ENCODE results near the gene SLC4A2. TPM values are rescaled to one million over a fixed set of nuclear protein-coding genes. Genes with fewer than 3 reads are reported as not detected.

SLC4A2 gene
- total RNA-seq, 1 experiment from 2014 or later: 164 TPM

DNA sequence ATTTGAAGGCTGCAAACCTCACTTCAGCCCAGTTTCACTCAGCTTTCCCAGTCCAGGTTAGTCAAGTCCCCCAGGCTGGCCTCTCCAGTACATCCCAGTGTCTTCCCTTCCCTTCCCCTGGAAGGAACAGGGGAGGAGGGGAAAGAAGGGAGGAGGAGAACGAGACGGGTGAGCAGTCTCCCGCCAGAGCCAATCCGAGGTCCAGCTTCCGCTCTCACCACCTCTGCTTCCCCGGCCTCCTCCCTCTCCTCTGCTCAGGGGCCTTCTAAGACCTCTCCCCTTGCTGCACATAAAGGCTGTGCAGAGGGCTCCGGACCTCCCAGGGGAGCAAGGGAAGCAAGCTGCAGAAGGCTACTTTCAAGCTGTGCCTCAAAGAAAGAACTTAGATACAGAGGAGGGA lies 39.2 kb upstream of the SLC4A2 start:
- POLR2A ChIA-PET: no interaction called here
- H3K4me3 Mint-ChIP-seq: no peak overlapping the region
- CTCF ChIA-PET: interaction anchor here (1.0 to 6.3 kb wide), 12 partner anchors 7 to 105 kb away, joined by 3 to 112 read pairs (median 26); partner anchors contain the start of genes ABCB8, CDK5 and NOS3
- ATAC-seq: peak; percentile 29
- H3K9me3 Mint-ChIP-seq: no peaks in the 10 kb centered on the region
- peaks cover 34% of the 10 kb centered on the region for H3K4me1 Mint-ChIP-seq
- no peak for DNase-seq (ENCODE audit: low spot score)
- H3K27me3 Mint-ChIP-seq (ENCODE audit: low read depth): peaks cover 73% of the 10 kb centered on the region
- TF ChIP-seq RORB (CRISPR knock-in tag; IDR thresholded peaks at IDR 0.05) (no peak), ZNF263 (CRISPR knock-in tag; IDR thresholded peaks at IDR 0.05; ENCODE audit: low read depth) (peak; percentile 59), ZNF232 (CRISPR knock-in tag; IDR thresholded peaks at IDR 0.05) (no peak), ZBTB43 (CRISPR knock-in tag; IDR thresholded peaks at IDR 0.05) (no peak), ZNF121 (CRISPR knock-in tag; IDR thresholded peaks at IDR 0.05) (peak; percentile 90), NR2C2 (CRISPR knock-in tag; IDR thresholded peaks at IDR 0.05) (no peak), SMAD4 (CRISPR knock-in tag; IDR thresholded peaks at IDR 0.05) (no peak), CDX4 (CRISPR knock-in tag; IDR thresholded peaks at IDR 0.05; ENCODE audit: borderline replicate concordance) (no peak), EMX1 (CRISPR knock-in tag; IDR thresholded peaks at IDR 0.05) (no peak), ZNF416 (CRISPR knock-in tag; IDR thresholded peaks at IDR 0.05) (no peak), GABPB1 (CRISPR knock-in tag; IDR thresholded peaks at IDR 0.05) (no peak)
- H3K36me3 Mint-ChIP-seq: no peaks in the 10 kb centered on the region
- no peak overlapping the region for H3K27ac Mint-ChIP-seq

DNA sequence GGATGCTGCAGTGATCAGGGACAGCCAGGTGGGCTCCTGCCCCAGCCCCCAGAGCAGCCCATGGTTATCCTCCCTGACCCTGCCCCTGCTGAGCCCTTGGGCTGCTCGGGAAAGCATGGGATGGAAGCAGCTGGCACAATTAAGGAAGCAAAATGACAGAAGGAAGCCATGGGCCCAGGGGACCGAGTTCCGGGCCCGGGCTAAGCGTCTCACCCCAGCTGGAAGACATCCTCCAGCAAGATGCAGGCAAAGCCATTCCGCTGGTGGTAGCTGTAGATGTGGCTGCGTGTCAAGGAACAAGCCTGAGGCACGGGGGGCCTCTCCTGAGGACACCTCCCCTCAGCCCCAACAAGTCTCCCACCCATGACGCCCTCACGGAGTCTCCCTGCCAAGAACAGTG lies 36.2 kb upstream of the SLC4A2 start:
- Mint-ChIP-seq H3K36me3 (no peaks in the 10 kb centered on the region), H3K4me3 (no peak overlapping the region), H3K27ac (no peak overlapping the region), H3K27me3 (ENCODE audit: low read depth) (peaks cover 51% of the 10 kb centered on the region), H3K9me3 (no peaks in the 10 kb centered on the region), H3K4me1 (peaks cover 39% of the 10 kb centered on the region)
- no peak for DNase-seq (ENCODE audit: low spot score)
- ATAC-seq: no peak
- ChIA-PET CTCF (interaction anchor here (1.5 kb wide), 1 partner anchor 13 kb away, joined by 3 read pairs; no protein-coding TSS in a partner anchor), POLR2A (no interaction called here)
- TF ChIP-seq TEAD4 (CRISPR knock-in tag; IDR thresholded peaks at IDR 0.05): no peak
- no peak for TF ChIP-seq ESRRA (CRISPR knock-in tag; IDR thresholded peaks at IDR 0.05; ENCODE audit: borderline replicate concordance)
- TF ChIP-seq SP1 (CRISPR knock-in tag; conservative IDR thresholded peaks at IDR 0.05): no peak
- TF ChIP-seq ZNF138 (CRISPR knock-in tag; conservative IDR thresholded peaks at IDR 0.05): no peak
- TF ChIP-seq IRF2 (CRISPR knock-in tag; IDR thresholded peaks at IDR 0.05; ENCODE audit: borderline replicate concordance, low read depth): no peak
- TF ChIP-seq ATF1 (CRISPR knock-in tag; IDR thresholded peaks at IDR 0.05): no peak
- TF ChIP-seq, protein P1, sequence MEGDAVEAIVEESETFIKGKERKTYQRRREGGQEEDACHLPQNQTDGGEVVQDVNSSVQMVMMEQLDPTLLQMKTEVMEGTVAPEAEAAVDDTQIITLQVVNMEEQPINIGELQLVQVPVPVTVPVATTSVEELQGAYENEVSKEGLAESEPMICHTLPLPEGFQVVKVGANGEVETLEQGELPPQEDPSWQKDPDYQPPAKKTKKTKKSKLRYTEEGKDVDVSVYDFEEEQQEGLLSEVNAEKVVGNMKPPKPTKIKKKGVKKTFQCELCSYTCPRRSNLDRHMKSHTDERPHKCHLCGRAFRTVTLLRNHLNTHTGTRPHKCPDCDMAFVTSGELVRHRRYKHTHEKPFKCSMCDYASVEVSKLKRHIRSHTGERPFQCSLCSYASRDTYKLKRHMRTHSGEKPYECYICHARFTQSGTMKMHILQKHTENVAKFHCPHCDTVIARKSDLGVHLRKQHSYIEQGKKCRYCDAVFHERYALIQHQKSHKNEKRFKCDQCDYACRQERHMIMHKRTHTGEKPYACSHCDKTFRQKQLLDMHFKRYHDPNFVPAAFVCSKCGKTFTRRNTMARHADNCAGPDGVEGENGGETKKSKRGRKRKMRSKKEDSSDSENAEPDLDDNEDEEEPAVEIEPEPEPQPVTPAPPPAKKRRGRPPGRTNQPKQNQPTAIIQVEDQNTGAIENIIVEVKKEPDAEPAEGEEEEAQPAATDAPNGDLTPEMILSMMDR (IDR thresholded peaks at IDR 0.05): no peak
- TF ChIP-seq AFF4 (CRISPR knock-in tag; IDR thresholded peaks at IDR 0.05; ENCODE audit: borderline replicate concordance): no peak
- TF ChIP-seq AR (CRISPR knock-in tag; IDR thresholded peaks at IDR 0.05): no peak
- no peak for TF ChIP-seq ZNF219 (CRISPR knock-in tag; IDR thresholded peaks at IDR 0.05; ENCODE audit: borderline replicate concordance)
- no peak for TF ChIP-seq STAT6 (CRISPR knock-in tag; conservative IDR thresholded peaks at IDR 0.05; ENCODE audit: low read depth)
